NCI-H774 (cell line): ENCODE measurements around the gene SAMD13.
A peak's percentile ranks its signal among the peaks of the same experiment; 100 is the strongest.

Experiments used
- DNase-seq: peaks from one replicate; lab custom pipeline; 2025; lab: John Stamatoyannopoulos, UW

The SAMD13 gene

GRCh38 chr1:84301004-84301784 is at the start of gene SAMD13:
SAMD13 (plus strand) TSS chr1:84301708; CDS start chr1:84303235, 1,527 bp downstream.
- DNase-seq: peak; percentile 81

GRCh38 chr1:84253036-84253435 is 48.5 kb upstream of the SAMD13 start:
- no peak for DNase-seq

DNA sequence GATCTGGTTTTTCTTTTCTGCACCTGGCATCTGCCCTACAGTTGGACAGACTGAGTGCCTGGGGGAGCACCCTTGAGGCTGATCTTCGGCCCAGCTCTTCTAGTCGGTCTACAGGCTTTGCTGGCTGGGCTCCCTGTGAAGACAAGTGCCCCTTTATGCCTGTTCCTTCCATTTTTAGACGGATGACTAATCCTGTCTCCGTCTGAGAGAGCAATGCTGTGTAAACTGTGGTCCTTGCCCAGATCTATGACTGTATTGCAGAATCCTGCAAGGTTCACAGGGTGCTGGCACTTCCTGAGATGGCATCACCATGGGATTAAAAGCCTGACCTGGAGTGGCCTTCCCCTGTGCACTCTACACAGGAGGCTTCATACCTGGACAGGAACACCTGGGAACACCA is 47.6 kb upstream of the SAMD13 start:
- DNase-seq: peak; percentile 12

GRCh38 chr1:84254703-84255238 is 46.7 kb upstream of the SAMD13 start:
- no peak for DNase-seq

DNA sequence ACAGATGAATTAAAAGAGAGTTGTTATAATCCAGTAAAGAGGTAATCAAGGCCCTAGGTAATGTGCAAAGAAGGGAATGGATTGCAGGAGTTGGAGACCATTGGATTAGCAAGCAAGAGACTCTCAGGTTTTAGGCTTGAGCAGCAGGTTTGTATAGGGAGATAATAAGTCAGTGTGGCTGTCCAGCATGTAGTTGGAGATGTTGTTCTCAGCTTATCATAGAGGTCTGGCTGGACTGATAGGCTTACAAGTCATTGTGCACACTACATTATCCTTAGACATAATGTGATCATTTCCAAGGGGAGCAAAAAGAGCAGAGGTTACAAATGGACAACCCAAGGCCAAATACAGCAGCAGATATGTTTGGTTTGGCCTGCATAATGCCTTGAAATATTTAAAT is 45.9 kb upstream of the SAMD13 start:
- DNase-seq: no peak

DNA sequence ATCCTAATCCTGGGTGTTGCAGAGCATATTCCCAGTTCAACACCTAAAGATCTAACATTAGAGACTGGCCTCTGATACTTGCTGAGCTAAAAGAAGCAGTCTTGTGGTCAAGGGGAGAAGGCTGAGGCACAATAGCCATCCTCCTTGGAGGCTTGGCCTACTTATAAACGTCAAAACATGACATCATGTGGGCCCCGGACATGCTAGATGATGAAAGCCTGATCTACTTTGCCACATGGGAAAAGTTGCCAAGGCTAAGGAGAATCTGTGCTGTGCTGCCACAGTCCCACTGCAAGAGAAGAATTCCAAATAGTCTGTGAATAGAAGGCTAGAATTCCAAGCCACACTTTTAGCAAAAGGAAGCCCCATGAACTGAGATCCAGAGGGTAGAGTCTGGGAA is 43.9 kb upstream of the SAMD13 start:
- no peak for DNase-seq

DNA sequence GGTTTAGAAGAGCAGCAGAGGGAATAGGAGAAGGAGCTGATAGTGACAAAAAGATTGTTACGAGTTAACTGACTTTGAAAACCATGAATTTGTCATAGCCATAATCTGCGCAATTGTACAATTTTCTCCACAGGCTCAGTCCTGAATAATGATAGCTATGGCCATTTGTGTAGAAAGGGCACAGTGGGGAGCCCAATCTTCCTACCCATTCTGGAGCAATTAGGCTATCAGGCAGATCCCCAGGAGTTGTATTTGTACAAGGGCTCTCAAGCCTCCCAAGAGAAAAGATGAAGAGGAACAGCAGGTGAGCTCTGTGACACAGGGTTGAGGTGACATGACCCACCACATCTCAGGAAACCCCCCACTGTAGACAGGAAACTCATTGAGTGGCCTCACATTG is 42.1 kb upstream of the SAMD13 start:
- DNase-seq: peak; percentile 56

DNA sequence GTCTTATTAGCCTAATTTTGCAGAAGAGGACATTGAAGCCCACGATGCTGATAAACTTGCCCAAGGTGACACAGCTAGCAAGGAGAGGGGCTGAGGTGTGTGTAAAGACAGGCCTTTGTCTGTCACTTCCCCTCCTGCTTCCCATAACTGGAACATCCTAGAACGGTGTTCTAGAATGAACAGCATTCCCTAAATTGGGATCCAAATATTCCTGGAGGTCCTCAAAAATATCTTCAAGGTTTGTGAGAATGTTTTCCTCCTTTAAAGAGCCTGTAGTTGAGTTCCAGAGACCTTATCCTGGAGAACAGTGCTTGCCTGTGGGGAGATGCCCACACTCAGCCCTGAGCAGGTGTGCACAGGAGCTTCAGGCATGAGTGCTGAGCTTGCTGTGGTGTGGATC is 41.5 kb upstream of the SAMD13 start:
- no peak for DNase-seq

DNA sequence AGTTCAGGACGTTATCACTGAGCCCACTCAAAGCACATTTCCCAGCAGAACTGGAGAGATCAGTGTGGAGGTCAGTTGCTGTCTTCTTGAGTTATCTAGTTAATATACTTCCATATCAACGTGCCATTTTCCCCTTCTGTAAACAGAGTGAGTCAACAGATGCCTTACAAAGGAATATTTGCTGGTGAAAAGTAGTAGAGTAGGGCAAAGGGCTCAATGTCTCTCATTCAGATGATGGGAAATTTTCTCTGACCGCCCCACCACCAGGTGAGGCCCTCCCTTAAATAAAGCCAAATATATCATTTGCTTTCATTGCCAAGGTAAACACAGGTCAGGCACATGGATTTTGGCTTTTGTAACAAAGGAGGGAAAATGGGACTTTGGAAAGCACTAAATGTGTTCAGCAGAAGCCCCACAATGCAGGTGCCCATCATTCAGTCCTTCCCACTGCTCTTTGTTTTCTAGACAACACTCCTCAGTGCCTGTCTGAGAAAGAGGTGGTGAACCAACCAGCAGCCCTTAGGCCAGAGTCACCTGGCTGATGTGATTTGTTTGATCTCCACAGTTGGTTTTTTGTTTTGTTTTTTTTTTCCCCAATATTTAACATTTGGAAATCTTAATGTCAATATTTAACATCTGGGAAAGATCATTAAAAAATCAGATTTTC is 40.5 kb upstream of the SAMD13 start:
- DNase-seq: peak; percentile 79

DNA sequence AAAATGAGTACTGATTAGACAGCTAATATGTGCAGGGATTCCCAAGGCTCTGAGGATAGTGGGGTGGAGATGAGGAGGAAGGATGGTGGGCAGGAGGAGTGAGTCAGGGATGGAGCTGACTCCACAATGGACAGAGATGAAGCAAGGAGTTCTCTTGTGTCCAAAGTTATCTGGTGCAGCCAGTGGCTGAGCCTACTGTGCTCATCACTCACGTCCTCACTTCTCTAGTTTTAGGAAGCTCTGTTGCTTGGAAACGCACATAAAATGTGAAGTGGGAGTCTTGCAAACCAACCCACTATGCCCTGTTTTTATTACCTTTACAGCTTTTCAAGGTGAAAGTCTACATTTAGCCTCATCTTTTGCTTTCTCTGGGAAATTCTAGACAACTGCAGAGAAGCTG is 36.5 kb upstream of the SAMD13 start:
- no peak for DNase-seq

DNA sequence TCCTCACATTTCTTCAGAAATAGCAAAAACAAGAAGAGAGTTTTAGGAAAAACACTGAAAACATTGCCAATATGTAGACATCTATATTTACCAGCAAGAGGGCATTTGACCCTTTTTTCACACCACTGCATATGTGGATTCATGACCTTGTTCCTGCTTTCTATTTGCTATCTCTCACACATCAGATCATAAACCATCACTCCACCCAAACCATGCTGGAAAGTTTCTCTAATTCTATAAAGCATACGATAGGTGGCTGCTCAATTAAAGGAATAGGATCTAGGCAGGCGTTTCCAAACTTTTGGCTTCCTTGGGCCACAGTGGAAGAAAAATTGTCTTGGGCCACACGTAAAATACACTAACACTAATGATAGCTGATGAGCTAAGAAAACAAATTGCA is 35.6 kb upstream of the SAMD13 start:
- DNase-seq: no peak

DNA sequence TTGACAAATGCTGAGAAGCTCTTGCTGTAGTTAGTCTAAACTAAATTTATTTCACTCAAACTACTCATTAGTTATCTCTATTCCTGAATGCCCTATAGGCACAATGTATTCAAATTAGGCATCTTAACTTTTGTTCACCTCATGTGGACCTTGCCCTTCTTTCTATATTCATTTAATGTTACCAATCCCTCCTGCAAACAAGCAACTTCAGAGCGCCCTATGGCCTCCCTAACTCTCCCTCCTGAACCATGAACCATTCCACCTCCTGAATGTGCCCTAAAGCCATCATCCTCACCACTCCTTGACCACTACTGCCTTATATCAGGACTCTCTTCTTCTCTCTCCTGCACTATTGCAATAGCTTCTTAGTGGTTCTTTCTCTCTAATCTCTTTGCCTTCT is 34.8 kb upstream of the SAMD13 start:
- no peak for DNase-seq

DNA sequence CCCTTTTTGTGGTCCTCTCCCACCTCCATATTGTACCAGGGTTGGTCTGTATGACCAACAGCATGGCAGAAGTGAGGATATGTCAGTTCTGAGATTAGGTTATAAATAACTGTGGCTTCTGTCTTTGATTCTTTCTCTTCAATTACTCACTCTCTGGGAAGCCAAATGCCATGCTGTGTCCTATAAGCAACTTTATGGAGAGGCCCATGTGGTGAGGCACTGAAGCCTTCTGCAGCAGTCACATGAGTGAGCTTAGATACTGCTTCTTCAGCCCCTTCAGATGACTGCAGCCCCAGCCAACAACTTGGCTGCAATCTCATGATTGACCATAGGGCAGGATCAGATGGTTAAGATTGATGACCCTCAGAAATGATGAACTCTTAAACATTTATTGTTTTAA is 34.0 kb upstream of the SAMD13 start:
- no peak for DNase-seq

GRCh38 chr1:84268346-84268745 is 33.2 kb upstream of the SAMD13 start:
- no peak for DNase-seq

DNA sequence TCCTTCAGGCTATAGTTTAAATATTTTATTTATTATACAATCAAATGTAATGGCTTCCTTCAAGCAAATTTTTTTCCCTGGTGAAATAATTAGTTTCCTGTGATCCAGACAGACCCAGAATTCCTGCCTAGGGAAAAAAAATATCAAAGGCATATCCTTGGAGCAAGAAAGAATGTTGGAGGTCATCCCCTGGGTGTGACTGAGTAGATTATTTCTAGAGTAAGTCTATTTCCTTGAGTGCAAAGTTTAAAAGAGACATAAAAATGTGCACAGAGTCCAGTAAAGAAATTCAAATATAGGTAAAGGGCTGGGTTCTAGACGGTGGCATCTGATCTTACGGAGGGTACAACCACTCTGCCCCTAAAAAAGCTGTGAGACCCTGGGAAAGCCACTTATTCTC is 32.2 kb upstream of the SAMD13 start:
- DNase-seq: no peak

- peak; percentile 18 for DNase-seq
These were observed 29.9 kb upstream of the SAMD13 start for GRCh38 chr1:84271441-84272151.

- peak; percentile 87 for DNase-seq
These were observed 29.1 kb upstream of the SAMD13 start for GRCh38 chr1:84272401-84272800.

DNA sequence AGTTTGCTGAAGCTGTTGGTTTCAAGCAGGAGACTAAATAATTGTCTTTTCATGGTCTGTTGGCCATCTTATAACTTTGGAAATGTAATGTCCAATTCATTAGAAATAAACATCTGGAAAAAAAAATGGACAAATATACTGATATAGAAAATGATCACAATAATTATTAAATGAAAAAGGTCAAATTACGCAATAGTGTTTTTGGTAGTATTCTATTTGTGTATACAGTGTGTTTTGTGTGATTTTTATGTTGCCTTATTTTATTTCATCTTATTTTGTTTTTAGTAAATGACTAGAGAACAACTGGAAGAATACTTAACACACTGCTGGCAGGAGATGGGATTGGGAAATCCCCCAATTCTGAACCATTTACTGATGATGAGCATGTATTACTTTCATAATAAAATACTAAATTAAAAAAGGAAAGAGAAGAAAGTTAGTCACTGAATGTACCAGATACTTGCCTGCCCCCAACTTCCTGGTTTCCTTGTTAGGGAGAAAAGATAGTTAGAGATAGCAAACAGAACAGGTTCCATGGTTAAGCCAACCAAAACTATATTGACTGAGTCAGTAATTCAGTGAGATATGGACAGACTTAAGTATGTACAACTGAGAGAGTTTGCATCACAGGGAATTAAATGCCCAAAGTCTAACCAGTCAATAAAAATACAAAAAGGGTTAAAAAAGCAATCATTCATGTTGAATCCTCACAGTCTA is 24.0 kb upstream of the SAMD13 start:
- no peak for DNase-seq

DNA sequence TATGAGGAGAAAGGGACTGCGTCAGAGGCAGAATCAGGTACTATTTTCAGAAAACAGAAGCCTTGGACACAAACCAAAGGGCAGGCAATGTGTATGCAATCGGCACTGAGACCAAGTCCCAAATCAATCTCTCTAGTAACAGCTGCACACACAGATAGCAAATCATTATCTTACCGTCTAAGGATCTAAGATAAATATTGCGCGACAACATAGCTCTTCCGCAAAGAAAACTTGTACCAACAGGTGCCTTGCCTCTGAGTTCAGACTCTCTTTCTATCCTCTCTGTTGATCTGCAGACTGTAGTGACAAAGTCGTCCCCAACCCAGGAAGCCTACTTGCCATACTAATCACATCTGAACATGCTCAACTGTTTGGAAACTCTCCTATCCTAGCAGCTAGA is 22.6 kb upstream of the SAMD13 start:
- no peak for DNase-seq

DNA sequence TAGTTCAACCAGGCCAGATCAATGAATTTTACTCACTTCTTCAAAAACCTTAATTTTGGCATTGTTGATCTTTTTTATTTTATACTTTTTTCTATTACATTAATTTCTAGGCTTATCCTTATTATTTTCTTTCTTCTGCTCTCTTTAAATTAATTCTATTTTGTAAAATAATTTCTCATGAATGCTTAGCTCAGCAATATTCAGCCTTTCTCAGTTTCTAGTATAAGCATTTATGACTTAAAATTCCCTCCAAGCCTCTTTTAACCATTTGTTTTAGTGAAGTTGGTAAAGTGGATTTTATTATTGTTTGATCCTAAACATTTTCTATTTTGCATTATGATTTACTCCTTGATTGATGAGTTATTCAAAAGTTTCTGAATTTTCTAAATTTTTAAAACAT is 20.6 kb upstream of the SAMD13 start:
- no peak for DNase-seq

DNA sequence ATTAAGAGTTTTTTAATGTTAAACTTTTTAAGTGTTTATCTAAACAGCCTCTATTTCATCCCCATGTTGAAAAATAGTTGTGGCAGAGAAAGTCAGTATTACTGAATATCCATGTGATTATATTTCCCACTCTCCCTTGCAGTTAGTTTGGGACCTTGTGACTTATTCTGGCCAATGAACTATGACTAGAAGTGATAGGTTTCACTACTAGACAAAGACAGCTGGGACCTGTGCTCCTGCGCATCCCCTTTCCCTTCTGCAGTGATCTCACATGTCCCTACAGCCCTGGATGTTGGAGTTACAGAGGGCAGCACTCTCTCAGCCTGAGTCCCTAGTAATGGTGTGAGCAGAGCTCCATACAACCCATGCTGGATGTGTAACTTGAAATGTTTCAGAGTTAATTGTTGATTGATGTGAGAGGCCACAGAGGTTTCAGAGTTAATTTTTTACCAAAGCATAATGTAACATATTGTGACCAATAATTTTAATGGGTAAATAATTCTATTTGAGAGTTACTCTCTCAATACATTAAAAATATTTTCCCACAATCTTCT is 18.7 kb upstream of the SAMD13 start:
- DNase-seq: no peak

GRCh38 chr1:84283381-84283780 is 18.1 kb upstream of the SAMD13 start:
- DNase-seq: no peak
